Measurements from ENCODE around the gene EFCAB13. TPM values are rescaled to one million over a fixed set of nuclear protein-coding genes. Genes with fewer than 3 reads are reported as not detected.

The EFCAB13 gene
- total and polyA plus RNA-seq, 2 of the 4 experiments (the other 2 are of a cell fraction) = 0.77 to 1.4 TPM

- Histone ChIP-seq H4K20me1 (ENCODE audit: insufficient read depth, low read length) (no peaks in the 10 kb centered on the region), H3K14ac (replicated peaks; ENCODE audit: low read depth, low read length) (no peak overlapping the region), H3K79me1 (ENCODE audit: low read depth in 1 of 2, low read length in 2 of 2) (no peaks in the 10 kb centered on the region), H4K91ac (ENCODE audit: insufficient read depth, low read depth, low read length) (no peak overlapping the region), H3K4me1 (ENCODE audit: control insufficient read depth, insufficient read depth, low read length) (no peaks in the 10 kb centered on the region), H3K4me2 (ENCODE audit: low read depth, low read length) (no peak overlapping the region), H2BK15ac (ENCODE audit: low read depth, low read length) (no peak overlapping the region), H3K9me3 (ENCODE audit: control insufficient read depth, insufficient read depth, low read length) (no peaks in the 10 kb centered on the region), H3K18ac (ENCODE audit: low read depth, low read length) (no peak overlapping the region), H3K4ac (ENCODE audit: low read depth, low read length) (no peak overlapping the region), H3K4me3 (ENCODE audit: insufficient read depth, low read depth, low read length) (no peak overlapping the region), H2AFZ (replicated peaks; ENCODE audit: low read length, poor library complexity) (no peak overlapping the region), H3K9ac (ENCODE audit: low read depth, low read length) (no peak overlapping the region), H2AK5ac (ENCODE audit: low read depth, low read length) (no peak overlapping the region), H2AK9ac (replicated peaks; ENCODE audit: low read depth, low read length, poor library complexity) (no peak overlapping the region), H3K23ac (ENCODE audit: low read depth, low read length) (no peak overlapping the region), H4K8ac (ENCODE audit: low read depth in 2 of 2, low read length in 2 of 2) (no peak overlapping the region), H2BK20ac (ENCODE audit: low read depth, low read length) (no peak overlapping the region), H2BK5ac (ENCODE audit: low read depth, low read length, poor library complexity, severe bottlenecking) (no peak overlapping the region), H3K56ac (ENCODE audit: extremely low read depth, insufficient read depth, low read length) (no peak overlapping the region), H3K27ac (ENCODE audit: insufficient read depth, low read length) (no peak overlapping the region), H4K5ac (ENCODE audit: low read depth, low read length) (no peak overlapping the region), H2BK120ac (ENCODE audit: low read depth, low read length) (no peak overlapping the region), H3K27me3 (ENCODE audit: control insufficient read depth, insufficient read depth, low read length) (no peaks in the 10 kb centered on the region), H3K36me3 (ENCODE audit: control insufficient read depth, insufficient read depth, low read length) (no peaks in the 10 kb centered on the region), H3K9me1 (ENCODE audit: insufficient read depth, low read length) (peaks cover 2% of the 10 kb centered on the region; the same call in 1 of the 2 replicates)
- in situ Hi-C loops (cut with MboI; ENCODE audit: low sequenced_read_pairs) (no loop called here), intact Hi-C loops (cut with micrococcal nuclease) (no loop called here), dilution Hi-C loops (cut with HindIII; ENCODE audit: low sequenced_read_pairs, unreplicated experiment) (no loop called here)
- no TSS peak for BruUV-seq (replicated peaks)
- TF ChIP-seq MAFK (IDR thresholded peaks at IDR 0.05; ENCODE audit: low read depth, low read length) (no peak), RFX5 (IDR thresholded peaks at IDR 0.05; ENCODE audit: low read depth, low read length) (no peak), CEBPB (IDR thresholded peaks at IDR 0.05; ENCODE audit: low read depth, low read length) (no peak), BHLHE40 (IDR thresholded peaks at IDR 0.05; ENCODE audit: low read depth, low read length) (no peak), RAD21 (IDR thresholded peaks at IDR 0.05; ENCODE audit: low read length) (no peak), MAZ (IDR thresholded peaks at IDR 0.05; ENCODE audit: borderline replicate concordance, low read depth, low read length) (no peak), USF2 (IDR thresholded peaks at IDR 0.05; ENCODE audit: low read depth, low read length) (no peak)
- POLR2A ChIA-PET (ENCODE audit: unreplicated experiment) = no interaction called here
- no CpG with 5 or more reads among the region's 1 CpG for WGBS, 2 experiments (ENCODE audit: extremely low coverage in 2 of 2, insufficient read length in 1 of 2)
- ATAC-seq (ENCODE audit: low read depth) (no peak), DNase-seq (no peak)
- CTCF ChIA-PET = no interaction called here
Measured at GRCh38 chr17:47414612-47415011, 90.9 kb downstream of the EFCAB13 start.

All from IMR-90 (cell line).